GM23338 (cell line): ENCODE results near the gene LIMA1.

Source experiments
- CREB1 ChIP-seq: fragments of 250-450 bp; sonication (Bioruptor Pico); IDR thresholded peaks from 2 replicates; pipeline ENCODE4 v1.5.0; 2020; ENCODE audit warnings: low read depth, mild to moderate bottlenecking, moderate library complexity
- EZH2phosphoT487 ChIP-seq: fragments of 200-600 bp; sonication (generic); IDR thresholded peaks from one replicate; pipeline ENCODE4 v1.8.1; 2018; ENCODE audit warnings: antibody characterized with exemption; ENCODE audit not compliant: unreplicated experiment
- POLR2AphosphoS5 ChIP-seq: IDR thresholded peaks from 2 replicates; pipeline ENCODE4 v1.6.1; 2016; ENCODE audit warnings: antibody characterized with exemption, low read depth
- TF ChIP-seq, protein P1 (sequence below), 2 experiments: fragments of 200-600 bp in 1 of 2; sonication (generic) in 1 of 2; conservative IDR thresholded peaks; 2 replicates each; pipeline versions ENCODE4 v1.5.1 to v1.6.1; 2016 to 2017; ENCODE audit warnings: antibody characterized with exemption in 2 of 2, low read depth in 2 of 2, mild to moderate bottlenecking in 2 of 2, moderate library complexity in 1 of 2
- TF ChIP-seq, protein P2 (sequence below): IDR thresholded peaks from one replicate; pipeline ENCODE4 v1.6.1; 2018; ENCODE audit warnings: antibody characterized with exemption; ENCODE audit not compliant: unreplicated experiment

DNA sequence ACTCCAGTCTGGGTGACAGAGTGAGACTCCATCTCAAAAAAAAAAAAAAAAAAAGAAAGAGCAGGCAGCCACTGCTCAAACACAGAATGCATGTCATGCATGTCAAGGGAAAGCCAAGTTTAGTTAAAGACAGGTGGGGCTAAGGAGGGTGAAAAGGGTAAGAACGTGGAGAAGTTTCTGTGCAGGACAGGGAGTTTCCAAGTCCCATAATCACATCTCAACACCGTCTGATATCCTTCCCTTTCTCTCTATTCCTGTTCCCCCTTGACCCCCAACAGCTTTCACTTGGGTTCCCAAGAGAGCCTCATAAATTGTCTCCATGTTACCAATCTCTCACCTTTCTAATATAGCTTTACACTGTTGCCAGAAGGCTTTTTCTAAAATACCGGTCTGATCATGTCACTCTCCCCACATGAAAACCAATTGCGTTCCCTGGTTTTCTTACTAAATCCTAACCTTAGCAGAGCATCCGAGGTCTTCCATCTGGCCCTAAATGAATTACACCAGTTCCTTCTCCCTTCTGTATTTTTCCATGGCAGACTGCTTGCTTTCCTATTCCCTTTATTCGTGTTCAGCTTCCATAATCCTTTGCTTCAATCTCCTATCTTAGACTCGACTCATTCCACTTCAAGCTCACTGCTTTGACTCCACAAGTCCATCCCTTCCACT is 37.0 kb downstream of the LIMA1 start:
- TF ChIP-seq, protein P1, sequence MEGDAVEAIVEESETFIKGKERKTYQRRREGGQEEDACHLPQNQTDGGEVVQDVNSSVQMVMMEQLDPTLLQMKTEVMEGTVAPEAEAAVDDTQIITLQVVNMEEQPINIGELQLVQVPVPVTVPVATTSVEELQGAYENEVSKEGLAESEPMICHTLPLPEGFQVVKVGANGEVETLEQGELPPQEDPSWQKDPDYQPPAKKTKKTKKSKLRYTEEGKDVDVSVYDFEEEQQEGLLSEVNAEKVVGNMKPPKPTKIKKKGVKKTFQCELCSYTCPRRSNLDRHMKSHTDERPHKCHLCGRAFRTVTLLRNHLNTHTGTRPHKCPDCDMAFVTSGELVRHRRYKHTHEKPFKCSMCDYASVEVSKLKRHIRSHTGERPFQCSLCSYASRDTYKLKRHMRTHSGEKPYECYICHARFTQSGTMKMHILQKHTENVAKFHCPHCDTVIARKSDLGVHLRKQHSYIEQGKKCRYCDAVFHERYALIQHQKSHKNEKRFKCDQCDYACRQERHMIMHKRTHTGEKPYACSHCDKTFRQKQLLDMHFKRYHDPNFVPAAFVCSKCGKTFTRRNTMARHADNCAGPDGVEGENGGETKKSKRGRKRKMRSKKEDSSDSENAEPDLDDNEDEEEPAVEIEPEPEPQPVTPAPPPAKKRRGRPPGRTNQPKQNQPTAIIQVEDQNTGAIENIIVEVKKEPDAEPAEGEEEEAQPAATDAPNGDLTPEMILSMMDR (conservative IDR thresholded peaks at IDR 0.05; ENCODE audit: low read depth in 2 of 2), result no peak
- TF ChIP-seq CREB1 (CRISPR knock-in tag) (no peak), POLR2AphosphoS5 (no peak), EZH2phosphoT487 (no peak)
- TF ChIP-seq, protein P2, sequence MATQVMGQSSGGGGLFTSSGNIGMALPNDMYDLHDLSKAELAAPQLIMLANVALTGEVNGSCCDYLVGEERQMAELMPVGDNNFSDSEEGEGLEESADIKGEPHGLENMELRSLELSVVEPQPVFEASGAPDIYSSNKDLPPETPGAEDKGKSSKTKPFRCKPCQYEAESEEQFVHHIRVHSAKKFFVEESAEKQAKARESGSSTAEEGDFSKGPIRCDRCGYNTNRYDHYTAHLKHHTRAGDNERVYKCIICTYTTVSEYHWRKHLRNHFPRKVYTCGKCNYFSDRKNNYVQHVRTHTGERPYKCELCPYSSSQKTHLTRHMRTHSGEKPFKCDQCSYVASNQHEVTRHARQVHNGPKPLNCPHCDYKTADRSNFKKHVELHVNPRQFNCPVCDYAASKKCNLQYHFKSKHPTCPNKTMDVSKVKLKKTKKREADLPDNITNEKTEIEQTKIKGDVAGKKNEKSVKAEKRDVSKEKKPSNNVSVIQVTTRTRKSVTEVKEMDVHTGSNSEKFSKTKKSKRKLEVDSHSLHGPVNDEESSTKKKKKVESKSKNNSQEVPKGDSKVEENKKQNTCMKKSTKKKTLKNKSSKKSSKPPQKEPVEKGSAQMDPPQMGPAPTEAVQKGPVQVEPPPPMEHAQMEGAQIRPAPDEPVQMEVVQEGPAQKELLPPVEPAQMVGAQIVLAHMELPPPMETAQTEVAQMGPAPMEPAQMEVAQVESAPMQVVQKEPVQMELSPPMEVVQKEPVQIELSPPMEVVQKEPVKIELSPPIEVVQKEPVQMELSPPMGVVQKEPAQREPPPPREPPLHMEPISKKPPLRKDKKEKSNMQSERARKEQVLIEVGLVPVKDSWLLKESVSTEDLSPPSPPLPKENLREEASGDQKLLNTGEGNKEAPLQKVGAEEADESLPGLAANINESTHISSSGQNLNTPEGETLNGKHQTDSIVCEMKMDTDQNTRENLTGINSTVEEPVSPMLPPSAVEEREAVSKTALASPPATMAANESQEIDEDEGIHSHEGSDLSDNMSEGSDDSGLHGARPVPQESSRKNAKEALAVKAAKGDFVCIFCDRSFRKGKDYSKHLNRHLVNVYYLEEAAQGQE, result no peak
